ENCODE results near the gene PRKCD. TPM values are rescaled to one million over a fixed set of nuclear protein-coding genes. Genes with fewer than 3 reads are reported as not detected.

PRKCD gene
- total RNA-seq, 2 donors from 2014 or later, result 11.1 to 14.8 TPM

GRCh38 chr3:53193466-53194209, 32.6 kb downstream of the PRKCD start:
- H3K36me3 ChIP-seq, result peaks cover 26% of the 10 kb centered on the region
- H3K9me3 ChIP-seq, result no peaks in the 10 kb centered on the region
- no peak for TF ChIP-seq CTCF (IDR thresholded peaks at IDR 0.05)
- no peak for DNase-seq (ENCODE audit: low spot score)
- peak overlapping the region; percentile 24 to 44 for H3K27ac ChIP-seq
- H3K27me3 ChIP-seq, result no peaks in the 10 kb centered on the region
- H3K4me1 ChIP-seq, result peaks cover 0 to 32% of the 10 kb centered on the region in 2 donors
- no peak overlapping the region for H3K4me3 ChIP-seq

GRCh38 chr3:53194210-53195065, 33.4 kb downstream of the PRKCD start:
- Histone ChIP-seq H3K4me1 (peaks cover 0 to 32% of the 10 kb centered on the region in 2 donors), H3K27ac (peak overlapping the region; percentile 24 to 44), H3K9me3 (no peaks in the 10 kb centered on the region), H3K27me3 (no peaks in the 10 kb centered on the region), H3K4me3 (no peak overlapping the region), H3K36me3 (peaks cover 18% of the 10 kb centered on the region)
- TF ChIP-seq CTCF (IDR thresholded peaks at IDR 0.05), result no peak
- no peak for DNase-seq (ENCODE audit: low spot score)

GRCh38 chr3:53195066-53195450, 34.0 kb downstream of the PRKCD start:
- no peak for TF ChIP-seq CTCF (IDR thresholded peaks at IDR 0.05)
- Histone ChIP-seq H3K9me3 (no peaks in the 10 kb centered on the region), H3K27me3 (no peaks in the 10 kb centered on the region), H3K4me3 (no peak overlapping the region), H3K36me3 (peaks cover 11% of the 10 kb centered on the region), H3K4me1 (peaks cover 0 to 32% of the 10 kb centered on the region in 2 donors), H3K27ac (no peak overlapping the region)
- DNase-seq (ENCODE audit: low spot score), result no peak

GRCh38 chr3:53195602-53196574, 34.9 kb downstream of the PRKCD start:
- no peak overlapping the region for H3K4me3 ChIP-seq
- H3K27ac ChIP-seq, result no peak overlapping the region
- H3K27me3 ChIP-seq, result no peaks in the 10 kb centered on the region
- DNase-seq (ENCODE audit: low spot score), result no peak
- TF ChIP-seq CTCF (IDR thresholded peaks at IDR 0.05), result peak; percentile 99
- peaks cover 0 to 32% of the 10 kb centered on the region in 2 donors for H3K4me1 ChIP-seq
- no peaks in the 10 kb centered on the region for H3K9me3 ChIP-seq
- H3K36me3 ChIP-seq, result peaks cover 10% of the 10 kb centered on the region
